Activated CD8-positive, alpha-beta T cell treated with anti-CD3 and anti-CD28 coated beads for 36 hours (primary cell): Measurements from ENCODE around the gene HEATR1. TPM values are rescaled to one million over a fixed set of nuclear protein-coding genes. Genes with fewer than 3 reads are reported as not detected.

Experiments used
- ATAC-seq: fragments of 200-7000 bp; cut with Tn5 transposase; one replicate; pipeline ENCODE4 v1.10.0; 2021; ENCODE audit warnings: mild to moderate bottlenecking, moderate library complexity
- CTCF ChIA-PET: fragments of 350-600 bp; sonication (Branson Sonifier 250); formaldehyde crosslinking; loops from one replicate; lab custom pipeline; 2021; ENCODE audit warnings: antibody characterized with exemption; lab: Charles Lee
- POLR2A ChIA-PET: fragments of 350-600 bp; sonication (Branson Sonifier 250); formaldehyde crosslinking; loops from one replicate; lab custom pipeline; 2021; ENCODE audit warnings: antibody characterized with exemption; lab: Charles Lee
- DNase-seq: peaks from one replicate; pipeline ENCODE4 v3.0.0-alpha.2; 2020
- H3K27ac Mint-ChIP-seq: one replicate; pipeline ENCODE4 v1.8.0; 2021; ENCODE audit warnings: mild to moderate bottlenecking, mixed read lengths
- H3K27me3 Mint-ChIP-seq: one replicate; pipeline ENCODE4 v1.8.0; 2021; ENCODE audit warnings: mixed read lengths
- H3K36me3 Mint-ChIP-seq: one replicate; pipeline ENCODE4 v1.8.0; 2021; ENCODE audit warnings: low read depth, mixed read lengths
- H3K4me1 Mint-ChIP-seq: one replicate; pipeline ENCODE4 v1.8.0; 2021; ENCODE audit warnings: low read depth, mixed read lengths
- H3K4me3 Mint-ChIP-seq: one replicate; pipeline ENCODE4 v1.8.0; 2021; ENCODE audit warnings: mild to moderate bottlenecking, moderate library complexity, mixed read lengths
- H3K9me3 Mint-ChIP-seq: one replicate; pipeline ENCODE4 v1.8.0; 2021; ENCODE audit warnings: mixed read lengths
- CTCF ChIP-seq: fragments of 200-600 bp; IDR thresholded peaks from one replicate; pipeline ENCODE4 v1.8.0; 2022; ENCODE audit warnings: antibody characterized with exemption, mild to moderate bottlenecking
- intact Hi-C: fragments of 100-400 bp; cut with micrococcal nuclease; formaldehyde crosslinking; loops from one replicate; pipeline ENCODE4 v1.10.0; 2022
- total RNA-seq, 2 experiments: library from RNA; stranded (reverse); gene quantifications; one replicate each; pipeline ENCODE4 v1.2.3, GENCODE V29; 2021

The HEATR1 gene
- total RNA-seq, 2 experiments from 2014 or later, result 80.9 to 81.7 TPM

GRCh38 chr1:236524895-236525184, 79.5 kb downstream of the HEATR1 start:
- TF ChIP-seq CTCF, result no peak
- DNase-seq (no peak), ATAC-seq (no peak)
- Mint-ChIP-seq H3K4me3 (peak overlapping the region; percentile 84), H3K27me3 (no peaks in the 10 kb centered on the region), H3K36me3 (peaks cover 21% of the 10 kb centered on the region), H3K27ac (peak overlapping the region; percentile 97), H3K9me3 (no peaks in the 10 kb centered on the region), H3K4me1 (peaks cover 16% of the 10 kb centered on the region)
- CTCF ChIA-PET, result no interaction called here
- intact Hi-C loops, result loop anchor here (10.0 kb wide), 1 partner anchor 420 kb away; no protein-coding TSS in a partner anchor
- POLR2A ChIA-PET, result interaction anchor here (0.6 to 1.1 kb wide), 3 partner anchors 8 to 1517 kb away, joined by 3 read pairs; no protein-coding TSS in a partner anchor

GRCh38 chr1:236524142-236524894, 80.0 kb downstream of the HEATR1 start:
- no peak for TF ChIP-seq CTCF
- intact Hi-C loops, result loop anchor here (10.0 kb wide), 1 partner anchor 420 kb away; no protein-coding TSS in a partner anchor
- Mint-ChIP-seq H3K36me3 (peaks cover 21% of the 10 kb centered on the region), H3K9me3 (no peaks in the 10 kb centered on the region), H3K27ac (peak overlapping the region; percentile 97), H3K27me3 (no peaks in the 10 kb centered on the region), H3K4me1 (peaks cover 16% of the 10 kb centered on the region), H3K4me3 (peak overlapping the region; percentile 84)
- peak; percentile 69 for DNase-seq
- peak; percentile 87 for ATAC-seq
- POLR2A ChIA-PET, result interaction anchor here (0.6 to 1.1 kb wide), 3 partner anchors 9 to 1516 kb away, joined by 3 read pairs; no protein-coding TSS in a partner anchor
- CTCF ChIA-PET, result no interaction called here

GRCh38 chr1:236523704-236524141, 80.6 kb downstream of the HEATR1 start, which contains the start of gene LGALS8:
LGALS8 (plus strand) TSS chr1:236523982; CDS start chr1:236526071, 2,089 bp downstream.
- peak within 1 kb of the TSS; percentile 84 for H3K4me3 Mint-ChIP-seq
- CTCF ChIA-PET, result no interaction called here
- H3K36me3 Mint-ChIP-seq, result peaks cover 17% of the 10 kb centered on the region
- no peak for TF ChIP-seq CTCF
- DNase-seq (peak; percentile 92), ATAC-seq (peak; percentile 80)
- H3K9me3 Mint-ChIP-seq, result no peaks in the 10 kb centered on the region
- intact Hi-C loops, result loop anchor here (10.0 kb wide), 1 partner anchor 419 kb away; no protein-coding TSS in a partner anchor
- H3K27ac Mint-ChIP-seq, result peak within 1 kb of the TSS; percentile 97
- no peaks in the 10 kb centered on the region for H3K27me3 Mint-ChIP-seq
- H3K4me1 Mint-ChIP-seq, result peaks cover 13% of the 10 kb centered on the region
- POLR2A ChIA-PET, result interaction anchor here (0.6 to 1.0 kb wide), 2 partner anchors 81 to 165 kb away, joined by 3 read pairs; no protein-coding TSS in a partner anchor

GRCh38 chr1:236522937-236523703, 81.2 kb downstream of the HEATR1 start:
- CTCF ChIA-PET, result interaction anchor here (1.2 kb wide), 1 partner anchor 420 kb away, joined by 3 read pairs; no protein-coding TSS in a partner anchor
- peak overlapping the region; percentile 97 for H3K27ac Mint-ChIP-seq
- H3K9me3 Mint-ChIP-seq, result no peaks in the 10 kb centered on the region
- no peak for TF ChIP-seq CTCF
- DNase-seq (no peak), ATAC-seq (no peak)
- no peaks in the 10 kb centered on the region for H3K27me3 Mint-ChIP-seq
- H3K36me3 Mint-ChIP-seq, result peaks cover 16% of the 10 kb centered on the region
- peak overlapping the region; percentile 84 for H3K4me3 Mint-ChIP-seq
- intact Hi-C loops, result loop anchor here (10.0 kb wide), 1 partner anchor 418 kb away; no protein-coding TSS in a partner anchor
- POLR2A ChIA-PET, result interaction anchor here (0.6 to 1.0 kb wide), 3 partner anchors 58 to 164 kb away, joined by 3 read pairs; no protein-coding TSS in a partner anchor
- peaks cover 13% of the 10 kb centered on the region for H3K4me1 Mint-ChIP-seq
